HCT116 (cell line): Measurements from ENCODE around the gene FAM234B.

ENCODE experiments used
- CTCF ChIP-seq, 3 experiments: fragments of 200-600 bp in 1 of 3; sonication (generic) in 1 of 3; IDR thresholded peaks in 2 of 3; conservative IDR thresholded peaks in 1 of 3; 2 replicates each; pipeline ENCODE4 v1.5.1; 2012 to 2017; ENCODE audit warnings: low read depth in 2 of 3, low read length in 2 of 3, antibody characterized with exemption in 1 of 3, borderline replicate concordance in 1 of 3, control low read depth in 1 of 3, mild to moderate bottlenecking in 1 of 3, mixed read lengths in 1 of 3, mixed run types in 1 of 3, moderate library complexity in 1 of 3; ENCODE audit not compliant: insufficient read depth in 1 of 3
- POLR2A ChIP-seq: IDR thresholded peaks from 2 replicates; pipeline ENCODE4 v1.7.0; 2011; ENCODE audit warnings: borderline replicate concordance; ENCODE audit not compliant: insufficient read depth, insufficient read length; ENCODE audit errors: extremely low read depth
- POLR2AphosphoS5 ChIP-seq: IDR thresholded peaks from 2 replicates; pipeline ENCODE4 v1.6.1; 2011; ENCODE audit warnings: mild to moderate bottlenecking, low read depth, low read length, moderate library complexity

GRCh38 chr12:13007496-13008233 is 36.5 kb upstream of the FAM234B start:
- TF ChIP-seq POLR2AphosphoS5 (no peak), CTCF (IDR thresholded peaks at IDR 0.05 in 2 of 3, conservative IDR thresholded peaks at IDR 0.05 in 1 of 3; ENCODE audit: borderline replicate concordance in 1 of 3, insufficient read depth in 1 of 3, low read depth in 2 of 3, low read length in 2 of 3) (no peak), POLR2A (no peak)
